A673 (cell line): Measurements from ENCODE around the gene IL17B. TPM values are rescaled to one million over a fixed set of nuclear protein-coding genes. Genes with fewer than 3 reads are reported as not detected.

Experiments used
- BruUV-seq: library from RNA; stranded (reverse); fragments of 400-500 nt; replicated peaks from 2 replicates; lab custom pipeline; 2021; lab: Mats Ljungman, UMichigan
- CTCF ChIA-PET: fragments of 300-600 bp; sonication (Branson Sonifier 250); formaldehyde crosslinking; loops from one replicate; lab custom pipeline; 2022; ENCODE audit warnings: antibody characterized with exemption; lab: Charles Lee
- POLR2A ChIA-PET: fragments of 300-600 bp; sonication (Branson Sonifier 250); formaldehyde crosslinking; loops from one replicate; lab custom pipeline; 2022; ENCODE audit warnings: antibody characterized with exemption; ENCODE audit not compliant: low non-redundant PET; lab: Charles Lee
- DNase-seq: peaks from one replicate; pipeline ENCODE4 v3.0.0-alpha.2; 2015; ENCODE audit warnings: low spot score
- H3K27ac ChIP-seq: fragments of 200-600 bp; sonication (generic); 2 replicates; pipeline ENCODE4 v1.5.1; 2016; ENCODE audit warnings: mixed run types, low read depth, mild to moderate bottlenecking, mixed read lengths, antibody characterized with exemption, low read length; ENCODE audit not compliant: poor library complexity, severe bottlenecking
- H3K27me3 ChIP-seq: fragments of 200-600 bp; sonication (generic); replicated peaks from 2 replicates; pipeline ENCODE4 v1.6.1; 2017; ENCODE audit warnings: mixed run types, low read depth, mild to moderate bottlenecking, mixed read lengths, antibody characterized with exemption, low read length; ENCODE audit not compliant: insufficient read depth, poor library complexity
- H3K36me3 ChIP-seq: fragments of 200-600 bp; sonication (generic); 2 replicates; pipeline ENCODE4 v1.6.1; 2016; ENCODE audit warnings: mixed run types, mild to moderate bottlenecking, mixed read lengths, antibody characterized with exemption, low read length; ENCODE audit not compliant: insufficient read depth, poor library complexity, severe bottlenecking
- H3K4me1 ChIP-seq: fragments of 200-600 bp; sonication (generic); 2 replicates; pipeline ENCODE4 v1.6.1; 2017; ENCODE audit warnings: mixed run types, mild to moderate bottlenecking, mixed read lengths, antibody characterized with exemption, low read length; ENCODE audit not compliant: insufficient read depth, poor library complexity, severe bottlenecking
- H3K4me3 ChIP-seq: fragments of 200-600 bp; sonication (generic); 2 replicates; pipeline ENCODE4 v1.5.1; 2016; ENCODE audit warnings: low read depth, mixed run types, mild to moderate bottlenecking, mixed read lengths, low read length; ENCODE audit not compliant: poor library complexity, severe bottlenecking
- H3K9me3 ChIP-seq: fragments of 200-600 bp; sonication (generic); 2 replicates; pipeline ENCODE4 v1.6.1; 2016; ENCODE audit warnings: mixed run types, low read depth, mild to moderate bottlenecking, mixed read lengths, antibody characterized with exemption, low read length; ENCODE audit not compliant: poor library complexity, severe bottlenecking
- EZH2 ChIP-seq: fragments of 200-600 bp; sonication (generic); IDR thresholded peaks from 2 replicates; pipeline ENCODE4 v1.6.1; 2017; ENCODE audit warnings: borderline replicate concordance, low read depth, mild to moderate bottlenecking, mixed read lengths, antibody characterized with exemption, low read length; ENCODE audit not compliant: poor library complexity, severe bottlenecking
- intact Hi-C: fragments of 100-400 bp; cut with micrococcal nuclease; formaldehyde crosslinking; loops from one replicate; pipeline ENCODE4 v1.10.0; 2022; ENCODE audit not compliant: unreplicated experiment
- total RNA-seq: library from RNA; stranded (reverse); gene quantifications from 2 replicates; pipeline ENCODE4 v1.2.3, GENCODE V29; 2021
- TF ChIP-seq, protein P1 (sequence below): fragments of 300-800, 200-600 bp; sonication (generic); conservative IDR thresholded peaks from 2 replicates; pipeline ENCODE4 v1.5.1; 2017; ENCODE audit warnings: low read depth, mild to moderate bottlenecking, antibody characterized with exemption, low read length, moderate library complexity, mixed read lengths

The IL17B gene
- total RNA-seq, 1 experiment from 2014 or later = not detected

DNA sequence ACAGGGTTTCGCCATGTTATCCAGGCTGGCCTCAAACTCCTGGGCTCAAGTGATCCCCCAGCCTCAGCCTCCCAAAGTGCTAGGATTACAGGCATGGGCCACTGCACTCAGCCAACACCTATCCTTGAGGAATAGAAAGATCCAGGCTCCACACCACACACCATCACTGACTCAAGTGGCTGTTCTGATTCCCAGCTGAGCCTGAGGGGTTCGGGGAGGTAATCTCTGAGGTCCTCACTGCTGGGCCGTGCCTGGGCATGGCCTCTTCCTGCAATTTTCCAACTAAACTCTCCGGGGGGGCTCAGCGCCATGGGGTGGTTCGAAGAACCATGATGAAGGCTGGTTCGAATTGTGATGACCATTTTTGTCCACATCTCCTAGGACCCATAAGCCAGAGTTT, 31.0 kb upstream of the IL17B start:
- DNase-seq = no peak
- Histone ChIP-seq H3K36me3 (no peaks in the 10 kb centered on the region), H3K4me1 (peaks cover 13% of the 10 kb centered on the region), H3K9me3 (no peaks in the 10 kb centered on the region), H3K27me3 (no peaks in the 10 kb centered on the region), H3K4me3 (no peak overlapping the region), H3K27ac (no peak overlapping the region)
- intact Hi-C loops = no loop called here
- ChIA-PET POLR2A (no interaction called here), CTCF (interaction anchor here (0.6 kb wide), 1 partner anchor 19 kb away, joined by 3 read pairs; no protein-coding TSS in a partner anchor)
- TF ChIP-seq EZH2 = no peak
- TF ChIP-seq, protein P1, sequence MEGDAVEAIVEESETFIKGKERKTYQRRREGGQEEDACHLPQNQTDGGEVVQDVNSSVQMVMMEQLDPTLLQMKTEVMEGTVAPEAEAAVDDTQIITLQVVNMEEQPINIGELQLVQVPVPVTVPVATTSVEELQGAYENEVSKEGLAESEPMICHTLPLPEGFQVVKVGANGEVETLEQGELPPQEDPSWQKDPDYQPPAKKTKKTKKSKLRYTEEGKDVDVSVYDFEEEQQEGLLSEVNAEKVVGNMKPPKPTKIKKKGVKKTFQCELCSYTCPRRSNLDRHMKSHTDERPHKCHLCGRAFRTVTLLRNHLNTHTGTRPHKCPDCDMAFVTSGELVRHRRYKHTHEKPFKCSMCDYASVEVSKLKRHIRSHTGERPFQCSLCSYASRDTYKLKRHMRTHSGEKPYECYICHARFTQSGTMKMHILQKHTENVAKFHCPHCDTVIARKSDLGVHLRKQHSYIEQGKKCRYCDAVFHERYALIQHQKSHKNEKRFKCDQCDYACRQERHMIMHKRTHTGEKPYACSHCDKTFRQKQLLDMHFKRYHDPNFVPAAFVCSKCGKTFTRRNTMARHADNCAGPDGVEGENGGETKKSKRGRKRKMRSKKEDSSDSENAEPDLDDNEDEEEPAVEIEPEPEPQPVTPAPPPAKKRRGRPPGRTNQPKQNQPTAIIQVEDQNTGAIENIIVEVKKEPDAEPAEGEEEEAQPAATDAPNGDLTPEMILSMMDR = no peak
- BruUV-seq = no TSS peak

DNA sequence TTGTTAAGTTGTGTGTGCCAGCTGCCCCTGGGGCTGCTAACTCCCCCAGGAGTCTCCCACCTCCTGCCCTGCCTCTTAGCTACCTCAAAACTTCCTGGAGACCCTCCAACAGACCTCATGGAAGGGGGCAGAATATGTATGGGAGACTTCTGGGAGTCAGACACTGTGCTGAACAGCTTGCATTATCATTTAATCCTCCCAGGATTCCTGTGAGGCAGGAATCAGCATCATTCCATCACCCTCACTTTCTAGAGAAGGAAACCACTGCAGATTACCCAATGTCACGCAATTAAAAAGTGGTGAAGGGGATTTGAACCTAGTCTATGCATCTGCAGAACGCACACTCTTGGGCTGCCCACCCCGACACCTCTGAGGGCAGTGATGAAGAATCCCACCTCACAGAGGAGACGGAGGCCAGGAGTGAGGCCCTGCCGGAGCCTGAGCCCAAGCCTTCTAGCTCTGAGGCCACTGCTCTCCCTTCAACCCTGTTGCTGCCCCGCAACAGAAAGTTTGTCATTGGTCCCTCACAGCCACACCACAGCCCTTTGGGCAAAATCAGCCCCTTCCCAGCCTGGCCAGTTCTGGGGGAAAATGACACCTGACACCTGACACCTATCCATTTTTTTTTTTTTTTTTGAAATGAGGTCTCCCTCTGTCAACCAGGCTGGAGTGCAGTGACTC, 30.3 kb upstream of the IL17B start:
- ChIA-PET POLR2A (interaction anchor here (0.7 kb wide), 1 partner anchor 18 kb away, joined by 4 read pairs; no protein-coding TSS in a partner anchor), CTCF (no interaction called here)
- intact Hi-C loops = no loop called here
- no peaks in the 10 kb centered on the region for H3K36me3 ChIP-seq
- no peak overlapping the region for H3K4me3 ChIP-seq
- H3K4me1 ChIP-seq = peaks cover 14% of the 10 kb centered on the region
- no peak for DNase-seq
- TF ChIP-seq, protein P1 = no peak
- no peak for TF ChIP-seq EZH2
- BruUV-seq = no TSS peak
- no peak overlapping the region for H3K27ac ChIP-seq
- H3K27me3 ChIP-seq = no peaks in the 10 kb centered on the region
- H3K9me3 ChIP-seq = no peaks in the 10 kb centered on the region

DNA sequence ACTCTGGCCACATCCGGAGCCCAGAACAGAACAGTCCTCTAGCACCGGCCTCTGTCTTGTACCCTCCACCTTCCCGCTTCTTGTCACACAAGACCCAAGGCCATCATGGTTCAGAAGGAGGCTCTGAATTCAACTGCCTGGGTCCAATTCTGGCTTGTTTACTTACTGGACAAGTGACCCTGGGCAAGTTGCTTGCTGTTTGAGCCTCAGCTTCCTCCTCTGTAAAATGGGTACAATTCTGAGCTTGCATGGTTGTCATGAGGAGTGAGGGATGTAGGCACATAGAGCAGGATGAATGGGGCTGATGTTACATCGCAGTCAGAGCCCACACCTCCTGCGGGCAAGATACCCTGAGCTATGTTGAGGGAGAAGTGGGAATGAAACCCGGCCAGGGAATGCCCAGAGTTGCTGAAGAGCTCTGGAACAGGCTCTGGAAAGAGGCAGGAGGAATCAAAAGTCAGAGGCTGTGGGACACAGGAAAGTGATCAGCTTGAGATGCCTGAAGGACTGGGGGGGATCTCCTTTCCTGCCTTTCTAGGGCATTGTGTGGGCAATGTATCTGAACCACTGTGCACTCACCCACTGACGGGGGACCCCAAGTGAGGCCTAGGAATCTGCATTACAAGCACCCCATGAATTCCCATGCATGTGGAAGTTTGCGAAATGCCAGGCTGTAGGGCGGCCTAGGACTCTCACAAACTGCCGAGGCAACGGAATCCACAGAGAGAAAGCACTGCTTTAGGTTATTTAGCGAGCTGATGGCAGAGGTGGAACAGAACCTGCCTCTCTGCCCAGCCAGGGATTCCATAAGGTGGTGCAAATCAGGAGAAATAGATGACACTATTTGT, 29.4 kb upstream of the IL17B start:
- no peak for DNase-seq
- BruUV-seq = no TSS peak
- Histone ChIP-seq H3K4me1 (peaks cover 20% of the 10 kb centered on the region), H3K9me3 (no peaks in the 10 kb centered on the region), H3K27ac (no peak overlapping the region), H3K27me3 (no peaks in the 10 kb centered on the region), H3K36me3 (no peaks in the 10 kb centered on the region), H3K4me3 (no peak overlapping the region)
- no peak for TF ChIP-seq EZH2
- TF ChIP-seq, protein P1 = no peak
- intact Hi-C loops = no loop called here
- ChIA-PET CTCF (no interaction called here), POLR2A (interaction anchor here (0.7 kb wide), 1 partner anchor 19 kb away, joined by 4 read pairs; no protein-coding TSS in a partner anchor)
